ENCODE results near the gene PDE4A. TPM values are rescaled to one million over a fixed set of nuclear protein-coding genes. Genes with fewer than 3 reads are reported as not detected.
A peak's percentile ranks its signal among the peaks of the same experiment; 100 is the strongest.
"Not testable (repeated sequence)": the region's sequence is repeated elsewhere in the genome, so short reads cannot be mapped to it uniquely, and the experiment has no call there.

The PDE4A gene
- total RNA-seq, 1 donor, result 7.0 TPM

GRCh38 chr19:10404888-10405820 is 15.2 kb upstream of the PDE4A start:
- peak overlapping the region; percentile 99 for H3K4me3 ChIP-seq (ENCODE audit: low read depth, low read length)
- TF ChIP-seq, protein P1, sequence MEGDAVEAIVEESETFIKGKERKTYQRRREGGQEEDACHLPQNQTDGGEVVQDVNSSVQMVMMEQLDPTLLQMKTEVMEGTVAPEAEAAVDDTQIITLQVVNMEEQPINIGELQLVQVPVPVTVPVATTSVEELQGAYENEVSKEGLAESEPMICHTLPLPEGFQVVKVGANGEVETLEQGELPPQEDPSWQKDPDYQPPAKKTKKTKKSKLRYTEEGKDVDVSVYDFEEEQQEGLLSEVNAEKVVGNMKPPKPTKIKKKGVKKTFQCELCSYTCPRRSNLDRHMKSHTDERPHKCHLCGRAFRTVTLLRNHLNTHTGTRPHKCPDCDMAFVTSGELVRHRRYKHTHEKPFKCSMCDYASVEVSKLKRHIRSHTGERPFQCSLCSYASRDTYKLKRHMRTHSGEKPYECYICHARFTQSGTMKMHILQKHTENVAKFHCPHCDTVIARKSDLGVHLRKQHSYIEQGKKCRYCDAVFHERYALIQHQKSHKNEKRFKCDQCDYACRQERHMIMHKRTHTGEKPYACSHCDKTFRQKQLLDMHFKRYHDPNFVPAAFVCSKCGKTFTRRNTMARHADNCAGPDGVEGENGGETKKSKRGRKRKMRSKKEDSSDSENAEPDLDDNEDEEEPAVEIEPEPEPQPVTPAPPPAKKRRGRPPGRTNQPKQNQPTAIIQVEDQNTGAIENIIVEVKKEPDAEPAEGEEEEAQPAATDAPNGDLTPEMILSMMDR (IDR thresholded peaks at IDR 0.05; ENCODE audit: insufficient read depth, low read length), result no peak
- no peak for DNase-seq (ENCODE audit: low read depth)

DNA sequence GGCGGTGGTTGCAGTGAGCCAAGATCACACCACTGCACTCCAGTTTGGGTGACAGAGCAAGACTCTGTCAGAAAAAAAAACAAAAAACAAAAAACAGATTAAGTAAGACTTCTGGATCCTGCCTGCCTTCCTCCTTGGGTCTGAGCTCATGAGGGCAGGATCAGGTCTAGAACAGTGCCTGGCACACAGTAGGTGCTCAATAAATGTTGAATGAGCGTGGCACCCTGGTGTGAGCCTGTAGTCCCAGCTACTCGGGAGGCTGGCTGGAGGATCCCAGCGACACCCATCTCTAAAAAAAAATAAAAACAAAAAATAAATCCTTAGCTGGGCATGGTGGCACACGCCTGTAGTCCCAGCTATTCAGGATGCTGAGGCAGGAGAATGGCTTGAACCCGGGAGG is 14.1 kb upstream of the PDE4A start:
- TF ChIP-seq, protein P1 (IDR thresholded peaks at IDR 0.05; ENCODE audit: insufficient read depth, low read length), result no peak
- DNase-seq (ENCODE audit: low read depth), result no peak
- no peak overlapping the region for H3K4me3 ChIP-seq (ENCODE audit: low read depth, low read length)

DNA sequence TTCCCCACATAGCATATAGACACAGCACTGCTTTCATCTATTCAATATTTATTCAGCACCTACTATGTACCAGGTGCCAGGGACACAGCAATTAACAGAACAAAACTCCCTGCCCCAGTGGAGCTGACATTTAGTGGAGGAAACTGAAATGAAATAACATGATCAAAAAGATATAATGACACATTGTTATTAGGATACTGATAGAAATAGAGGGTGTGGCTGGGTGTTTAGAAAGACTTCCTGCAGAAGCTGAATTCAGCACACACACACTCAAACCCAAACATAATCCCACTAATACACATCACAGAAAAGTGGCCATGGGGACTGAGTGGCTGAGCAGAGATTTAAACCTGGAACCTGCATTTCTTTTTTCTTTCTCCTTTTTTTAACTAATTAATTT is 13.2 kb upstream of the PDE4A start:
- no peak for DNase-seq (ENCODE audit: low read depth)
- TF ChIP-seq, protein P1 (IDR thresholded peaks at IDR 0.05; ENCODE audit: insufficient read depth, low read length), result no peak
- no peak overlapping the region for H3K4me3 ChIP-seq (ENCODE audit: low read depth, low read length)

GRCh38 chr19:10408511-10409283 is 11.6 kb upstream of the PDE4A start:
- TF ChIP-seq, protein P1 (IDR thresholded peaks at IDR 0.05; ENCODE audit: insufficient read depth, low read length), result no peak
- no peak for DNase-seq (ENCODE audit: low read depth)
- no peak overlapping the region for H3K4me3 ChIP-seq (ENCODE audit: low read depth, low read length)

DNA sequence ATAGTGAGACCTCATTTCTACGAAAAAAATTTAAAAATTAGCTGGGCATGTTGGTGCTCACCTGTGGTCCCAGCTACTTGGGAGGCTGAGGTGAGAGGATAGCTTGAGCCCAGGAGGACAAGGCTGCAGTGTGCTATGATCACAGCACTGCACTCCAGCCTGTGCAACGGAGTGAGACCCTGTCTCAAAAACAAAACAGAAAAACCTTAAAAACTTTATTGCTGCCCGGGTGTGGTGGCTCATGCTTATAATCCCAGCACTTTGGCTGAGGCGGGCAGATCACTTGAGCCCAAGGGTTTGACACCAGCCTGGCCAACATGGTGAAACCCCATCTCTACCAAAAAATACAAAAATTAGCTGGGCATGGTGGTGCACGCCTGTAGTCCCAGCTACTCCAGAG is 9.1 kb upstream of the PDE4A start:
- DNase-seq (ENCODE audit: low read depth); H3K4me3 ChIP-seq (ENCODE audit: low read depth, low read length): not testable (repeated sequence)

GRCh38 chr19:10412257-10412977 is 7.9 kb upstream of the PDE4A start:
- no peak for DNase-seq (ENCODE audit: low read depth)
- H3K4me3 ChIP-seq (ENCODE audit: low read depth, low read length), result no peak overlapping the region
- TF ChIP-seq, protein P1 (IDR thresholded peaks at IDR 0.05; ENCODE audit: insufficient read depth, low read length), result no peak

- no peak for DNase-seq (ENCODE audit: low read depth)
- TF ChIP-seq, protein P1 (IDR thresholded peaks at IDR 0.05; ENCODE audit: insufficient read depth, low read length), result no peak
- H3K4me3 ChIP-seq (ENCODE audit: low read depth, low read length), result peak overlapping the region; percentile 66
Measured at GRCh38 chr19:10416083-10416379, 4.3 kb upstream of the PDE4A start.

All from fibroblast of the aortic adventitia (primary cell).